Stimulated activated CD4-positive, alpha-beta T cell treated with anti-CD3 and anti-CD28 coated beads, Interleukin-12 subunit alpha, Interleukin-12 subunit beta, amount 100 ng/mL, for 48 hours (primary cell): ENCODE data around the gene ATG16L2.
"Not testable (repeated sequence)": the region's sequence is repeated elsewhere in the genome, so short reads cannot be mapped to it uniquely, and the experiment has no call there.

ENCODE experiments used
- DNase-seq, 3 donors: peaks; one replicate each; pipeline ENCODE4 v3.0.0-alpha.2; 2020; ENCODE audit warnings: low read depth in 2 of 3, low spot score in 1 of 3

The ATG16L2 gene

GRCh38 chr11:72793425-72794367 is 20.5 kb upstream of the ATG16L2 start, which contains the start of gene STARD10:
Gene STARD10, minus strand, starts transcription at chr11:72794047. Its CDS starts 12,866 bp downstream, at chr11:72781181.
- peak; percentile 85 to 92 (median 87) for DNase-seq

- no peak for DNase-seq
These were observed 15.8 kb upstream of the ATG16L2 start for GRCh38 chr11:72798361-72798760.

- DNase-seq = no peak
These were observed 14.8 kb upstream of the ATG16L2 start for GRCh38 chr11:72799441-72799840.

GRCh38 chr11:72802822-72803221 is 11.4 kb upstream of the ATG16L2 start:
- no peak for DNase-seq

- no peak for DNase-seq
These were observed 9.0 kb upstream of the ATG16L2 start for GRCh38 chr11:72805216-72805615.

- not testable (repeated sequence) for DNase-seq
These were observed 7.8 kb upstream of the ATG16L2 start for GRCh38 chr11:72806378-72806777.

GRCh38 chr11:72807021-72807693 is 7.1 kb upstream of the ATG16L2 start:
- DNase-seq = no peak

GRCh38 chr11:72807792-72808191 is 6.4 kb upstream of the ATG16L2 start:
- DNase-seq = no peak

- DNase-seq = no peak
These were observed 5.8 kb upstream of the ATG16L2 start for GRCh38 chr11:72808331-72808798.

GRCh38 chr11:72811686-72812085 is 2.5 kb upstream of the ATG16L2 start:
- DNase-seq = not testable (repeated sequence)

GRCh38 chr11:72812604-72812966 is 1.6 kb upstream of the ATG16L2 start:
- no peak for DNase-seq

GRCh38 chr11:72812967-72813739 is 1.1 kb upstream of the ATG16L2 start:
- DNase-seq = peak; percentile 61 to 75 (median 74)

GRCh38 chr11:72813740-72814285 is 398 bp upstream of the ATG16L2 start:
- peak in 1 of 3 donors; percentile 78 for DNase-seq

GRCh38 chr11:72815110-72815618 is 953 bp downstream of the ATG16L2 start:
- DNase-seq = no peak

- DNase-seq = no peak
These were observed 2.3 kb downstream of the ATG16L2 start for GRCh38 chr11:72816404-72816990.

GRCh38 chr11:72817966-72818365 is 3.8 kb downstream of the ATG16L2 start:
- DNase-seq = no peak

GRCh38 chr11:72818971-72819370 is 4.8 kb downstream of the ATG16L2 start:
- DNase-seq = no peak

GRCh38 chr11:72820439-72821139 is 6.4 kb downstream of the ATG16L2 start:
- no peak for DNase-seq

- DNase-seq = no peak
These were observed 7.2 kb downstream of the ATG16L2 start for GRCh38 chr11:72821221-72821919.
